DLD1 (cell line): ENCODE measurements around the gene OSBPL2.

Experiments used
- in situ Hi-C: cut with HindIII; loops from 2 replicates; pipeline ENCODE4 v1.10.0; 2017; ENCODE audit warnings: low sequenced_read_pairs

Gene OSBPL2

GRCh38 chr20:62277253-62277652, 38.9 kb downstream of the OSBPL2 start:
- in situ Hi-C loops: loop anchor here (25.0 kb wide), 3 partner anchors 110 to 485 kb away; partner anchors contain the start of gene RPS21

GRCh38 chr20:62280303-62280702, 42.0 kb downstream of the OSBPL2 start:
- in situ Hi-C loops: loop anchor here (25.0 kb wide), 3 partner anchors 107 to 482 kb away; partner anchors contain the start of gene RPS21

DNA sequence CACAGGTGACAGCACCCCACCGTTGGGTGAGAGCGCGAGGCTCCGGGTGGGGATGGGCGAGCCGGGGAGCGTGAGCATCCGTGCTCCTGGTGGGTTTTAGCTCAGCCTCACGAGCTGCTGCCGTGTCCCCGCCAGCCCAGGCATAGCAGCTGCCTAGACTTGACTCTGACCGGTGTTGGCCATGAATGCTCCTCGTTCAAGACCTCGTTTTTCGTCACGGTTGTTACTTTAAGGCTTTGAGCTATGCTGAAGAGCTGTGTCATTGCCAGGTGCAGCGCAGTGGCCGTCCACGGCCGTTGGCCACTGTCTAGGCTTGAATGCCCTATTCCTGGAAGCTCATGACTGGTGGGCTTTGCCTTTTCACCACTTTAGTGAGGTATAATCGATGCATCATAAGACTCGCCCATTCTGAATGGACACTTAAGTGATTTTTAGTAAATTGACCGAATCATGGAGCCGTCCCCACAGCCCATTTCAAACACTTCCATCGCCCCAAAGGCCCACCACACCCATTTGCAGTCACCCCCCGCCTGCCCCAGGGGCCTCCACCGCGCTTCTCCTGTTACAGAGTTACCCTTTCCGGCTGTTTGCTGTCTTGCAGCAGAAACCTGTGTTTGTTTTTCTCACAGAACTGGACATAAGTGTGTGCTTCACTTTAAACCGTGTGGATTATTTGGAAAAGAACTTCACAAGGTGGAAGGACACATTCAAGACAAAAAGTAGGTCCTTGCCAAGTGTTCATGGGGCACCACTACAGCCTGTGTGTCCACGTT, 43.0 kb downstream of the OSBPL2 start:
- in situ Hi-C loops: loop anchor here (25.0 kb wide), 3 partner anchors 106 to 481 kb away; partner anchors contain the start of gene RPS21

DNA sequence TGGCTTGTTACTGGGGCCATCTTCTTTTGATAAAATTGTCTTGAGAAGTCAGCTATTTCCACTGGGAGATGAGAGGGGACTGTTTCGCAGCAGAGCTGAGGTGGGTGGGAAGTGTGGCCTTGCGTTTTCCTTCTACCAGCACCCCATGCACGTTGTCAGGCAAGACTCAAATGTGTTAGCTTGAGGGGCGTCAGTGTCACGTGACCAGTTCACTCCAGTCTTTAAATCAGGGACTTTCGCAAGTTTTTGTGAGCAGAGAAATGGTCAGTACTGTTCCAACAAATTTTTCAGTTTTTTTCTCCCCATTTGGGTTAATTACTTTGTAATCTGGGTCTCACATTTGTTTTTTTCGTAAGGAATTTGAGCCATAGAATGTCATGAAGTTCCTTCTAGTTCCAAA, 43.8 kb downstream of the OSBPL2 start:
- in situ Hi-C loops: loop anchor here (25.0 kb wide), 3 partner anchors 105 to 480 kb away; partner anchors contain the start of gene RPS21

GRCh38 chr20:62282877-62283503, 44.7 kb downstream of the OSBPL2 start:
- in situ Hi-C loops: loop anchor here (25.0 kb wide), 3 partner anchors 104 to 479 kb away; partner anchors contain the start of gene RPS21

DNA sequence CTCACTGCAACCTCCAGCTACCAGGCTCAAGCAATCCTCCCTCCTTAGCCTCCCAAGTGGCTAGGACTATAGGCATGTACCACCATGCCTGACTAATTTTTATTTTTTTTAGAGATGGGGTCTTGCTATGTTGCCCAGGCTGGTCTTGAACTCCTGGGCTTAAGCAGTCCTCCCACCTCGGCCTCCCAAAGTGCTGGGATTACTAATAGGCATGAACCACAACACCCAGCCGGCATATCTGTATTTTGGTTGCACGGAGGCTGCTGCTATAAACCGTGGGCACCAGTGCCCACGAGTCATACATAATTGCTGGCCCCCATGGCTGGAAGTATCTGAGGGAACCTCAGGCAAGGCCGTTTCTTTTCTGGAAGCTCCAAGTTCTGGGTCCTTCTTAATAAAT, 46.1 kb downstream of the OSBPL2 start:
- in situ Hi-C loops: loop anchor here (25.0 kb wide), 3 partner anchors 103 to 478 kb away; partner anchors contain the start of gene RPS21

DNA sequence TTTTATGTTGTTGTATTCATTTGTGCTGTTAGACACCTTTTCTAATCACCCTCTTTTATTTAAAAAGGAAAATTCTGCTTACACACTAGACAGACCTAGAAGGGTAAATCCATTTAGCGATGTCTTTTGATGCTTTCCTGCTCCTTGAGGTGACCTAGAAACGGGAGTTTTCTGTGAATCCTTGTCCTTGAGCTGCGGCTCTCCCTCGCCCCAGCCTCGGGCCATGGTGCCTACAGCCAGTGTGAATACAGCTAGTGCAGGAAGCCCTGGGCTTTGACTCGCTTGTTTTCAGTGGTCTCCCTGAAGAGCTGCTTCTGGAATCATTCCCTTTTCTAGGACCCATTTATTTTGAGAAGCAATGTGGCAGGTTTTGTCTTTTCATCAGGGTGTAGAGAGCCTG, 46.8 kb downstream of the OSBPL2 start:
- in situ Hi-C loops: loop anchor here (25.0 kb wide), 3 partner anchors 102 to 477 kb away; partner anchors contain the start of gene RPS21

DNA sequence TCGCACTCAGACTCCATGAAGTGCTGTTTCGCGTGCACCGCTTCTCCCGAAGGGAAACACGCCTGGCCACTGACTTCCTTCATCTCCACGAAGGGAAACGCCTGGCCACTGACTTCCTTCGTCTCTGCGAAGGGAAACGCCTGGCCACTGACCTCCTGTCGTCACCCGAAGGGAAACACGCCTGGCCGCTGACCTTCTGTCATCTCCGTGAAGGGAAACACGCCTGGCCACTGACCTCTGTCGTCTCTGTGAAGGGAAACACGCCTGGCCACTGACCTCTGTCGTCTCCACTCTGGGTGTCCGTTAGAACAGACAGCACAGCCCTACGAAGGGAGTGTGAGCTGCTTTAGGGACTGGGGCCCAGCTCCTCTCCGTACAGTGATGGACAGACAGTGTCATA, 47.4 kb downstream of the OSBPL2 start:
- in situ Hi-C loops: loop anchor here (25.0 kb wide), 3 partner anchors 102 to 477 kb away; partner anchors contain the start of gene RPS21

DNA sequence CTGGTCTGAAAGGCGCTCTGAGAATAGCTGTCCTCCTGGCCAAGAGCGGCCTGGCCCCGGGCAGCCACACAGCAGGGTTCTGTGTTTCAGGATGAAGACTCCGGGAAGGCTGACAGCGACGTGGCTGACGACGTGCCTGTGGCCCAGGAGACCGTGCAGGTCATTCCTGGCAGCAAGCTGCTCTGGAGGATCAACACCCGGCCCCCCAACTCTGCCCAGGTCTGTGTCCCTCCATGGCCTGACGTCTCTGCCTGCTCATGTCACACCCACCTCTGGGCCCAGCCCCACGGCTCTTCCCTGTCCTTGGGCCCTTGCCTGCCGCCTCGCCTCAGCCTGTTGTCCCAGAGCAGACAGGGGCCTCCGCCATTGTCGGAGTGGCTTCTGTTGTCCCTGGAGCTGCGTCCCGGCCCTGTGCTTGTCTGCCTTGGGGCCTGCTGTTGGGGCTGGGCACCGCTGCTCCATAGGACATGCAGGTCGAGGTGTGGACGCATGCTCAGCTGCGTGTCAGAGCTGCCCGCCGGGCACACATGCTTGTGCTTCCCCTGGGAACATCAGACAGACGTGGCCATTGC, 48.3 kb downstream of the OSBPL2 start:
- in situ Hi-C loops: loop anchor here (25.0 kb wide), 3 partner anchors 101 to 476 kb away; partner anchors contain the start of gene RPS21

- in situ Hi-C loops: loop anchor here (25.0 kb wide), 3 partner anchors 100 to 475 kb away; partner anchors contain the start of gene RPS21
These were observed 48.8 kb downstream of the OSBPL2 start for GRCh38 chr20:62287129-62287528.

- in situ Hi-C loops: loop anchor here (25.0 kb wide), 3 partner anchors 99 to 474 kb away; partner anchors contain the start of gene RPS21
These were observed 49.6 kb downstream of the OSBPL2 start for GRCh38 chr20:62287759-62288534.

GRCh38 chr20:62288535-62289105, 50.3 kb downstream of the OSBPL2 start:
- in situ Hi-C loops: loop anchor here (25.0 kb wide), 3 partner anchors 99 to 474 kb away; partner anchors contain the start of gene RPS21

DNA sequence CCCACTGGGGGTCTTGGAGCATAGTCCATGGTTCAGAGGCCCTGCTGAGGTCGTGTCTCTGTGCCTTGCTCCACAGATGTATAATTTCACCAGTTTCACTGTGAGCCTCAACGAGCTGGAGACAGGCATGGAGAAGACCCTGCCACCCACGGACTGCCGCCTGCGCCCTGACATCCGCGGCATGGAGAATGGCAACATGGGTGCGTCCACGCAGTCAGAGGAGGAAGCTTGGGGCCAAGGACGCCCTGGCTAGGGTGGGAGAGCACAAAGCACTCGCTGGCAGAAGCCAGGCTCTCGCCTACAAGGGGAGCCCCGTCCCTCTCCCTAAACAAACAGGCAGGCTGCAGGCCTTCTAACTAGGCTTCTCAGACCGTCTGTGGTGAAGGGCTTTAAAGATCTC, 50.8 kb downstream of the OSBPL2 start:
- in situ Hi-C loops: loop anchor here (25.0 kb wide), 3 partner anchors 98 to 473 kb away; partner anchors contain the start of gene RPS21

GRCh38 chr20:62289898-62290297, 51.6 kb downstream of the OSBPL2 start:
- in situ Hi-C loops: loop anchor here (25.0 kb wide), 3 partner anchors 97 to 472 kb away; partner anchors contain the start of gene RPS21

GRCh38 chr20:62291251-62292066, 53.1 kb downstream of the OSBPL2 start:
- in situ Hi-C loops: loop anchor here (25.0 kb wide), 3 partner anchors 96 to 471 kb away; partner anchors contain the start of gene RPS21

DNA sequence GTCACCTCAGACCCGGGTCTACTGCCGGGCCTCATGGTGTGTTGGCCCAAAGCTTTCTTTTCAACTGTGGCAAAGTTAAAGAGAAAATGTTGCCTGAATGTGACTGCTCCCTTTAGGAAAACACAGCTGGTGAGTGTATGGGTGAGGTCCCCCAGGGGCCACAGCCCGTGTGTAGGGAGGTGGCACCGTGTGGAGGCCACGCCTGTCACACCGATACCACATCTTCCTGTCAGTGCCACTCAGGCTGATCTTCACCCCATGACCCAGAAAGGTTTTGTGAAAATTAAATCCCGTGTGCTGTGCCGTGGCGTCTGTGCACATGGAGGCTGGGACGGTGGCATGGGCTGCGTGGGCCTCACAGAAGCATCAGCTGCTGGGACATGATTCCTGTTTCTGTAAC, 53.8 kb downstream of the OSBPL2 start:
- in situ Hi-C loops: loop anchor here (25.0 kb wide), 3 partner anchors 95 to 470 kb away; partner anchors contain the start of gene RPS21

DNA sequence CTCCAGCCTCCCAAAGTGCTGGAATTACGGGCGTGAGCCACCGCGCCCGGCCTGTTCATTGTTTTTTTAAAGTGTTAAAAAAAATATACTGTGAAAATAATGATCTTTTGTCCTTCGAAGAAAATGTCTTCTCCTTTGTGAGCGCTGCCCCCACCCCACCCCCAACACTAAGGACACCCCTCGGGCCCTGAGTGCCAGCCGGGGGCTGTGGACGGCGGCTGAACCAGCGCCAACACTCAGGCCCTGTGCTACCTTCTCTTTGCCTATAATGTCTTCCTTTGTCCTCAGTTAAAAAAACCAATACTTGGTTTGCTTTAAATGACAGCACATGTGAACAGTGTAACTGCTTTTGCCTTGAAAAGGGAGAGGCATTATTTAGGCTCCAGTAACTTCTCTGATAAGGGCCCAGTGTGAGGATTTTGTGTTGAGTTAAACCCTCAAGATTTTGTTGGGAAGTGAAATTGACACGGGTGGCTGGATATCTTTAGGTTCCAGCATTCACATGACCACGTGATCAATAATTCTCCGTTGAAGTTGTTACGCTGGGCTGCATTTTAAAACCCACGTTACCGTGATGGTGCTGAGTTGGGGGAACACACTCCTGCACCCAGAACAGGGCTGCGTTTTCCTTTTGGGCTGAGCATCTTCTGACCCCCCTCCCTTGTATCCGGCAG, 54.9 kb downstream of the OSBPL2 start:
- in situ Hi-C loops: loop anchor here (25.0 kb wide), 3 partner anchors 94 to 469 kb away; partner anchors contain the start of gene RPS21

DNA sequence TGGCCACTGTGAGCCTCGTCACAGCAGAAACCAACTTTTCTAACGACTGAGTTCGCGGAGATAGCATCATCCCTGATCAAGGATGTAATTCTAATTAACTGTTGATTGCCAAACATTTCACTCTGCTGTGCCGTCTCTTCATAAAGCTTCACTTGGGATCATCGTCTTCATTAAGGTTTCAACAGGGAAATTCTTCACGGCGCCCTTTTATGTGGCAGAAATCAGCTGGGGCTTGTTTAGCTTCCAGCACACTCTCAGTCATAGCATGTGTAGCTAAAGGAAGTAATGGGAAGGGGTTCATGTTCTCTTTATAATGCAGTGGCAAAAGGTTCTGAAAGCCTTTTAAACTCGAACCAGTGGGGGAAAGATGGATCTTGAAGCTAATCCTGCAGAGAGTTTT, 55.6 kb downstream of the OSBPL2 start:
- in situ Hi-C loops: loop anchor here (25.0 kb wide), 3 partner anchors 93 to 468 kb away; partner anchors contain the start of gene RPS21
